ENCODE data around the gene CCT6A. TPM values are rescaled to one million over a fixed set of nuclear protein-coding genes. Genes with fewer than 3 reads are reported as not detected.
A peak's percentile ranks its signal among the peaks of the same experiment; 100 is the strongest.
"Not testable (repeated sequence)": the region's sequence is repeated elsewhere in the genome, so short reads cannot be mapped to it uniquely, and the experiment has no call there.

CCT6A gene
- polyA plus RNA-seq, 1 donor: 316 TPM

DNA sequence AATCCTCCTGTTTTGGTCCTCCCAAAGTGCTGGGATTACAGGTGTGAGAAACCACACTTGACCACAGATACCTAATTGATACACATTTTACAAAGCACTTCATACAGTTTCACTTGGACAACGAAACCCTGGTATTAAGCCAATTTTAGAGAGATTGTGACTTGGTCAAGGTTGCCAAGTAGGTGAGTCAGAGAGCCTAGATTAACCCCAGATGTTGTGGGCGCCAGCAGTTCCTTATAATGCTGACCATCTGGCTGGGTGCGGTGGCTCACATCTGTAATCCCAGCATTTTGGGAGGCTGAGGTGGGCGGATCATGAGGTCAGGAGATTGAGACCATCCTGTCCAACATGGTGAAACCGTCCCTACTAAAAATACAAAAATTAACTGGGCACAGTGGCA, 46.1 kb downstream of the CCT6A start:
- no peak for DNase-seq

DNA sequence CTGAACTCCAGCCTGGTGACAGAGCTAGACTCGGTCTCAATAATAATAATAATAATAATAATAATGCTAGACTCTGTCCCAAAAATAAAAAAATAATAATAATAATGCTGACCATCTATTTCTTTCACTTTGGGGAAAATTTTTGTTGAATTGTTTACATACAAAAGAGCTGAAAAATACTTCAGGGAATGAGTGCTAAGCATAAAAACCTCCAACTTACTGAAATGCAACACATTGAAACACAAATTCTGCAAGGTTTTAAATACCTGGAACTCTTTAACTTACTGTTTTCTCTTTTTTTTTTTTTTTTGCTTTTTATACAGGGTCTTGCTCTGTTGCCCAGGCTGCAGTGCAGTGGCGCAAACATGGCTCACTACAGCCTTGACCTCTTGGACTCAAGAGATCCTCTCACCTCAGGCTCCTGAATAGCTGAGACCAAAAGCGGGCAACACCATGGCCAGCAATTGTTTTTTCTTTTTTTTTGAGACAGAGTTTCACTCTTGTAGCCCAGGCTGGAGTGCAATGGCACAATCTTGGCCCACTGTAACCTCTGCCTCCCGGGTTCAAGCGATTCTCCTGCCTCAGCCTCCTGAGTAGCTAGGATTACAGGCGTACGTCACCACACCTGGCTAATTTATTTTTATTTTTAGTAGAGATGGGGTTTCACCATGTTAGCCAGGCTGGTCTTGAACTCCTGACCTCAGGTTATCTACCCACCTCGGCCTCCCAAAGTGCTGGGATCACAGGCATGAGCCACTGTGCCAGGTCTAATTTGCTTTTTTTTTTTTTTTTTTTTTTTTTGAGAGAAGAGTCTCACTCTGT, 46.8 kb downstream of the CCT6A start:
- DNase-seq: not testable (repeated sequence)

DNA sequence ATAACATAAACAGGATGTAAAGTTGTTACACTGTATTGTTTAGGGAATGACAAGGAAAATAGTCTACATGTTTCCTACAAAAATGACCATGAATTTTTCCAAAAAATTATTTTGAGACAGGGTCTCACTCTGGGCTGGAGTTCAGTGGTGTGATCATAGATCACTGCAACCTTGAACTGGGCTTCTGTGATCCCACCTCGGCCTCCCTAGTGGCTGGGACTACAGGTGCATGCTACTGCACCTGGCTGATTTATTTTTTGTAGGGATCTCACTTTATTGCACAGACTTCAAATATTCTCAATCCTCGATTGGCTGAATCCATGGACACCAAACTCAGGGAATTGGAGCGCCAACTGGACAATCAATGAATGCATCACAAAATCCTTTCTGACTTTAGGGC, 48.1 kb downstream of the CCT6A start:
- DNase-seq: no peak

DNA sequence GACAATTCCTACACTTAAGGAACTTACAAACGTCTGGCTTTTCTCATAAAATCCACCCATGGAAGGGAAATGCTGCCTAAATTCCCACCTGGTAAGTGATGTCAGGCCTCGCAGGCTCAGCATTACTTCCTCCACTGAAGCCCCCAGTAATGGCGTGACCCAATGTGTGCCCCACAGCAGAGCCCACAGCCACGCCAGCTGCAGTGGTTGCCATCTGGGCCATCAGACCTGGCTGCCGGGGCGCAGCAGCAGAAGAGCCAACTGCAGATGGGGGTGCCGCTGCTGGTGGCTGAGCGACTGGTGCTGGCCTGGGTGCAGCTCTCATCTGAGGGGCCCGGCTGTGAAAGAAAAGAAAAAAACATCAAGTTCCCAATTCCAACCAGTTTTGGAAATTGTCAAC, 52.6 kb downstream of the CCT6A start:
- not testable (repeated sequence) for DNase-seq

DNA sequence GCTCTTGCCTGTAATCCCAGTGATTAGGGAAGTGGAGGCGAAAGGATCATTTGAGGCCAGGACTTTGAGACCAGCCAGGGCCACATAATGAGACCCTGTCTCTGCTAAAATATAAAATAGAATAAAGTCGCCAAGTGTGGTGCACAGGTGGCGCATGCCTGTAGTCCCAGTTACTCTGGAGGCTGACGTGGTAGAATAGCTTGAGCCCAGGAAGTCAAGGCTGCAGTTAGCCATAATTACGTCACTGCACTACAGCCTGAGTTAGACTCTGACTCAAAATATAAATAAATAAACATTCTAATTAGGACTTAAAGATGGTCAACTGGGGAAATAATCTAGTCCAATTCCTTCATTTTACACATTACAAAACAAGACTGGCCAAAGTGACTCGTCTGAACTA, 53.9 kb downstream of the CCT6A start:
- DNase-seq: peak; percentile 24

DNA sequence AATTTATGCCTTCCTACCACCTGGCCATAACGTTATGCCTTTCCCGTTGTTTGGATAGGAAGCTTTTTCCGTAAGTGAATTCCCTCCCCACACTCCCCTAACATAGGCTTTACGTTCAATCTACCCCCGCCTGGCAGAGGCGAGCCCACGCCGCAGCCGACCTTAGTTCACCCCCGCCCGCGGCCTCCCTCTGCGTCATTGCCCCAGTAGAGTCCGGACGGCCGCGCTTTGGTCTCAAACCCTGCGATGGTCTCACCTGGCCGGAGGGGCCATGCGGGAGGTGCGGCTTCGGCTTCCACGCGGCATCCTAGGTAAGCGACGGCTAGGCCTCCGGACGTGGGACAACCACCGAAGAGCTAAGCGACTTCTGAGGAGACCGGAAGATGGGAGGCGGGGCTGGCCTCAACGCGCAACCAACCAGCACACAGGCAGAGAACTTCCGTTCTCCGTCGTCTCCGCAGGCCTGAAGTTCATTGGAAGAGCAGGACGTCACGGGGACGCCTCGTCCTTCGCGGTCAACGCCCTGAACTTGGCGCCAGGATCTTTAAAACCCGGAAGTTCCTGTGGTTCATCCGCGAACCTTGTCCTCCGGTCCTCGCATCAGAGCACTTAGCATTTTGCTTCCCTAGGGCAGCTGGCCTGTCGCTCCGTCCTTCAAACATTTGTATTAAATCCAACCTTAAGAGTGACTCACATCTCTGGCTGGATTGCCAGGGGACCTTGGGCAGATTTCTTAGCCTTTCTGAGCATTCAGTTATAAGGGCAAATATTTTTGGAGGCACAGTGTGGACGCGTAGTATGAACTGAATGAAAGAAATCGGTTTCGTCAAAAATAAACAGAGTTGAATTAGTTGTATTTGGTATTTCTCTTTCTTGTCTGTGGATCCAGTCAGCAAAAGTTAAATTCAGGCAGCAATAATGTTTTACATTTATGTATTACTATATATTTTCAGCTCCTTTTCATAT, 54.8 kb downstream of the CCT6A start, which contains the start of gene CHCHD2:
Gene CHCHD2, minus strand, starts transcription at position 369 of the 966 bp plus-strand sequence. Its CDS starts 63 bp downstream, at position 306.
- DNase-seq: peak; percentile 96

DNA sequence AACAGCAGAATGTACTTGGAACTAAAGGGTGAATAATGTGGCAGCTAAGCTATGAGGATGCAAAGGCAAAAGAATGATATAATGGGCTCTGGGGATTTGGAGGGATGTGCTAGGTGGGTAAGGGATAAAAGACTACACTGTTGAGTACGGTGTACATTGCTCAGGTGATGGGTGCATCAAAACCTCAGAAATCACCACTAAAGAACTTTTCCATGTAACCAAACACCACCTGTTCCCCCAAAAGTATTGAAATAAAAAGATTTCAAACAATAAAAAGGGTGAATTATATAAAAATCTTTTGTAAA, 56.3 kb downstream of the CCT6A start:
- DNase-seq: no peak

DNA sequence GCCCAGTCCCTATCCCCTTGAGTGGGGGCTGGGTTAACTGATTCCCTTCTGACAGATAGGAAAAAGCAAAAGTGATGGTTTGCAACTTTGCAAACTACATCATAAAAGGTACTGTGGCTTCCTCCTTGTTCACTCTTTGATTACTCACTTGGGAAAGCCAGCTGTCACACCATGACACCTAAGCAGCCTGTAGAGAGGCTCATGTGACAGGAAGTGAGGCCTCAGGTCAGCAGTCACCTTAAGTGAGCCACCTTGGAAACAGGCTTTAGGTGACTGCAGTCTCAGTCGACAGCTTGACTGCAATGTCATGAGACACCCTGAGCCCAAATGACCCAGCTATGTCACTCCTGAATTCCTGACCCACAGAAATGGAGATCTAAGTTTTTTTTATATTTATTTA, 59.0 kb downstream of the CCT6A start:
- no peak for DNase-seq

DNA sequence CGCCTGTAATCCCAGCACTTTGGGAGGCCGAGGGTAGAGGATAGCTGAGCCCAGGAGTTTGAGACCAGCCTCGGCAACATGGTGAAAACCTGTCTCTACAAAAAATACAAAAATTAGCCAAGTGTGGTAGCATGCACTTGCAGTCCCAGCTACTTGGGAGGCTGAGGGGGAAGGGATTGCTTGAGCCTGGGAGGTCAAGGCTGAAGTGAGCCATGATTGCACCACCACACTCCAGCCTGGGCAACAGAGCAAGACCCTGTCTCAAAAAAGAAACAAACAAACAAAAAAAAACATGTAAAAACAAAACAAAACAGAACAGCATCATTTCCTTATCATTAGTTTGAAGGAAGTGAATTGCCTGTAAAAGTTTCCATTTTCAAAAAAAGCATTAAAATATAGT, 60.7 kb downstream of the CCT6A start:
- DNase-seq: not testable (repeated sequence)

Other genes with a start within 250 kb of the CCT6A start
- 0.67 TPM for gene SEPTIN14, start 189.0 kb upstream of the CCT6A start, polyA plus RNA-seq (ENCODE audit: insufficient read length)
- 18.5 TPM for gene ZNF713, start 164.3 kb upstream of the CCT6A start, polyA plus RNA-seq (ENCODE audit: insufficient read length)
- 19.1 TPM for gene MRPS17, start 99.9 kb upstream of the CCT6A start, polyA plus RNA-seq (ENCODE audit: insufficient read length)
- 124 TPM for gene NIPSNAP2, start 87.2 kb upstream of the CCT6A start, polyA plus RNA-seq (ENCODE audit: insufficient read length)
- 30.4 TPM for gene PSPH, start 321 bp upstream of the CCT6A start, polyA plus RNA-seq (ENCODE audit: insufficient read length)
- gene SUMF2, start 12.5 kb downstream of the CCT6A start, polyA plus RNA-seq (ENCODE audit: insufficient read length): 153 TPM
- 2.9 TPM for gene PHKG1, start 41.2 kb downstream of the CCT6A start, polyA plus RNA-seq (ENCODE audit: insufficient read length)
- 208 TPM for gene CHCHD2, start 54.7 kb downstream of the CCT6A start, polyA plus RNA-seq (ENCODE audit: insufficient read length)
- 2.0 TPM for gene NUPR2, start 64.7 kb downstream of the CCT6A start, polyA plus RNA-seq (ENCODE audit: insufficient read length)

Data from left kidney (tissue), 2 donors.